A673 (cell line): ENCODE measurements around the gene RXRA.

Source experiments
- EZH2 ChIP-seq: fragments of 200-600 bp; sonication (generic); IDR thresholded peaks from 2 replicates; pipeline ENCODE4 v1.6.1; 2017; ENCODE audit warnings: borderline replicate concordance, low read depth, mild to moderate bottlenecking, mixed read lengths, antibody characterized with exemption, low read length; ENCODE audit not compliant: poor library complexity, severe bottlenecking
- TF ChIP-seq, protein P1 (sequence below): fragments of 300-800, 200-600 bp; sonication (generic); conservative IDR thresholded peaks from 2 replicates; pipeline ENCODE4 v1.5.1; 2017; ENCODE audit warnings: low read depth, mild to moderate bottlenecking, antibody characterized with exemption, low read length, moderate library complexity, mixed read lengths

DNA sequence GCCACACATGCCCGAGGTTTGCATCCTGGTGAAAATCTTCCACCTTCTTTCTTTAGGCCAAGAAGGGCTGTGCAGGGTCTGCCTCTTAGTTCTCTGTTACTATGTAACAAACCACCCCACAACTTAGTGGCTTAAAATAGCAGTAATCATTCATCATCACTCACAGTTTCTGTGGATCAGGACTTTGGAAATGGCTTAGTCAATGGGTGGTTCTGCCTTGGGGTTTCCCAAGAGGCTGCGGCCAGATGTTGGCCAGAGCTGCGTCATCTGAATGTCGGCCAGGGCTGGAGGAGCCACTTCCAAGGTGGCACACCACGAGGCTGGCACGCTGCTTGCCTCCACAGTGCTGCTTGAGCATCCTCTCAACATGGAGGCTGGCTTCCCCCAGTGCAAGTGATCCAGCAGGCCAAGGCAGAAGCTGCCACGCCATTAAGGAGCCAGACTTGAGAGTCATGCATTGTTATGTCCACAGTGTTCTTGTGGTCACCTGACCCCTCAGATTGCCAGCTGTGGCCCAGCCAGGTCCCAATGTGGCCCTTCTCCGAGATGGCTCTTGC, 135.2 kb downstream of the RXRA start:
- TF ChIP-seq, protein P1, sequence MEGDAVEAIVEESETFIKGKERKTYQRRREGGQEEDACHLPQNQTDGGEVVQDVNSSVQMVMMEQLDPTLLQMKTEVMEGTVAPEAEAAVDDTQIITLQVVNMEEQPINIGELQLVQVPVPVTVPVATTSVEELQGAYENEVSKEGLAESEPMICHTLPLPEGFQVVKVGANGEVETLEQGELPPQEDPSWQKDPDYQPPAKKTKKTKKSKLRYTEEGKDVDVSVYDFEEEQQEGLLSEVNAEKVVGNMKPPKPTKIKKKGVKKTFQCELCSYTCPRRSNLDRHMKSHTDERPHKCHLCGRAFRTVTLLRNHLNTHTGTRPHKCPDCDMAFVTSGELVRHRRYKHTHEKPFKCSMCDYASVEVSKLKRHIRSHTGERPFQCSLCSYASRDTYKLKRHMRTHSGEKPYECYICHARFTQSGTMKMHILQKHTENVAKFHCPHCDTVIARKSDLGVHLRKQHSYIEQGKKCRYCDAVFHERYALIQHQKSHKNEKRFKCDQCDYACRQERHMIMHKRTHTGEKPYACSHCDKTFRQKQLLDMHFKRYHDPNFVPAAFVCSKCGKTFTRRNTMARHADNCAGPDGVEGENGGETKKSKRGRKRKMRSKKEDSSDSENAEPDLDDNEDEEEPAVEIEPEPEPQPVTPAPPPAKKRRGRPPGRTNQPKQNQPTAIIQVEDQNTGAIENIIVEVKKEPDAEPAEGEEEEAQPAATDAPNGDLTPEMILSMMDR = no peak
- TF ChIP-seq EZH2 = no peak
